ENCODE data around the gene PTPRE.

The PTPRE gene

GRCh38 chr10:127937915-127938463 lies 31.1 kb downstream of the PTPRE start:
- no peak for TF ChIP-seq ZNF664 (tag by site-specific recombination; IDR thresholded peaks at IDR 0.05)
- TF ChIP-seq ZNF473 (tag by site-specific recombination; IDR thresholded peaks at IDR 0.05), result no peak
- TF ChIP-seq ZNF510 (tag by site-specific recombination; IDR thresholded peaks at IDR 0.05; ENCODE audit: insufficient replicate concordance), result no peak
- no peak for TF ChIP-seq ZNF677 (tag by site-specific recombination; IDR thresholded peaks at IDR 0.05)
- TF ChIP-seq GLIS1 (tag by site-specific recombination; IDR thresholded peaks at IDR 0.05), result no peak
- CTCF ChIA-PET, result interaction anchor here (0.6 to 1.8 kb wide), 3 partner anchors 13 to 246 kb away, joined by 3 to 5 read pairs (median 3); no protein-coding TSS in a partner anchor

GRCh38 chr10:127939786-127940330 lies 33.0 kb downstream of the PTPRE start:
- no peak overlapping the region for H3K27ac ChIP-seq (ENCODE audit: extremely low read depth, low read depth, low read length)
- ChIA-PET POLR2A (no interaction called here), CTCF (no interaction called here)
- no peaks in the 10 kb centered on the region for H3K4me1 ChIP-seq (ENCODE audit: control insufficient read depth, insufficient read depth, low read length)
- no peaks in the 10 kb centered on the region for H3K36me3 ChIP-seq (ENCODE audit: control insufficient read depth in 2 of 2, insufficient read depth in 1 of 2, low read length in 2 of 2)
- H3K4me3 ChIP-seq (ENCODE audit: low read depth, low read length), result no peak overlapping the region
- peak; percentile 56; the same call in 1 of the 2 replicates for TF ChIP-seq EGR2 (tag by site-specific recombination; IDR thresholded peaks at IDR 0.05; ENCODE audit: low read depth)
- TF ChIP-seq ZNF768 (tag by site-specific recombination; IDR thresholded peaks at IDR 0.05), result no peak
- TF ChIP-seq TSHZ1 (tag by site-specific recombination; IDR thresholded peaks at IDR 0.05; ENCODE audit: borderline replicate concordance), result no peak
- no peak for TF ChIP-seq ZNF792 (tag by site-specific recombination; IDR thresholded peaks at IDR 0.05)
- TF ChIP-seq ZBTB11 (tag by site-specific recombination; conservative IDR thresholded peaks at IDR 0.05; ENCODE audit: low read depth), result no peak
- no peak for TF ChIP-seq KLF17 (tag by site-specific recombination; IDR thresholded peaks at IDR 0.05)
- H3K9me3 ChIP-seq (ENCODE audit: control insufficient read depth, insufficient read depth, low read depth, low read length), result no peaks in the 10 kb centered on the region

More at GRCh38 chr10:127937915-127938463, 31.1 kb downstream of the PTPRE start:
- no peaks in the 10 kb centered on the region for H3K4me1 ChIP-seq (ENCODE audit: control insufficient read depth, insufficient read depth, low read length)
- no peaks in the 10 kb centered on the region for H3K9me3 ChIP-seq (ENCODE audit: control insufficient read depth, insufficient read depth, low read depth, low read length)
- H3K4me3 ChIP-seq (ENCODE audit: low read depth, low read length), result no peak overlapping the region
- no peaks in the 10 kb centered on the region for H3K36me3 ChIP-seq (ENCODE audit: control insufficient read depth in 2 of 2, insufficient read depth in 1 of 2, low read length in 2 of 2)
- POLR2A ChIA-PET, result no interaction called here
- no peak overlapping the region for H3K27ac ChIP-seq (ENCODE audit: extremely low read depth, low read depth, low read length)
